Neural cell (in vitro differentiated cells): ENCODE measurements around the gene RAB3IL1. TPM values are rescaled to one million over a fixed set of nuclear protein-coding genes. Genes with fewer than 3 reads are reported as not detected.

Source experiments
- H2AFZ ChIP-seq: fragments of 200-600, 300-800 bp; sonication (generic), shearing (Covaris generic); 2 replicates; pipeline ENCODE4 v1.6.0; 2014; ENCODE audit warnings: low read depth, mild to moderate bottlenecking, antibody characterized with exemption, low read length, moderate library complexity
- H3F3A ChIP-seq: fragments of 200-600 bp; shearing (Covaris generic); 2 replicates; pipeline ENCODE4 v1.6.1; 2016; ENCODE audit warnings: mild to moderate bottlenecking, moderate library complexity, mixed read lengths, antibody characterized with exemption, low read length; ENCODE audit not compliant: insufficient read depth, poor library complexity, severe bottlenecking
- H3K27ac ChIP-seq: fragments of 200-600, 300-800 bp; sonication (generic), shearing (Covaris generic); 2 replicates; pipeline ENCODE4 v1.5.1; 2014; ENCODE audit warnings: mild to moderate bottlenecking, low read length, moderate library complexity
- H3K27me3 ChIP-seq: fragments of 300-800, 200-600 bp; sonication (generic), shearing (Covaris generic); 2 replicates; pipeline ENCODE4 v1.6.0; 2014; ENCODE audit warnings: mild to moderate bottlenecking, low read depth, low read length, moderate library complexity; ENCODE audit not compliant: insufficient read depth
- H3K36me3 ChIP-seq: fragments of 300-800, 200-600 bp; sonication (generic), shearing (Covaris generic); 2 replicates; pipeline ENCODE4 v1.5.1; 2014; ENCODE audit warnings: mild to moderate bottlenecking, antibody characterized with exemption, low read length, moderate library complexity; ENCODE audit not compliant: insufficient read depth
- H3K4me2 ChIP-seq: fragments of 300-800, 200-600 bp; sonication (generic), shearing (Covaris generic); 2 replicates; pipeline ENCODE4 v1.6.0; 2014; ENCODE audit warnings: mild to moderate bottlenecking, low read length
- H3K4me3 ChIP-seq: fragments of 300-800, 200-600 bp; sonication (generic), shearing (Covaris generic); 2 replicates; pipeline ENCODE4 v1.5.1; 2014; ENCODE audit warnings: mild to moderate bottlenecking, low read length, moderate library complexity
- H3K79me2 ChIP-seq: fragments of 200-600 bp; shearing (Covaris generic); replicated peaks from 2 replicates; pipeline ENCODE4 v1.6.0; 2014; ENCODE audit warnings: mild to moderate bottlenecking, low read length, moderate library complexity; ENCODE audit not compliant: insufficient read depth
- H3K9ac ChIP-seq: fragments of 300-800, 200-600 bp; sonication (generic), shearing (Covaris generic); 2 replicates; pipeline ENCODE4 v1.6.1; 2016; ENCODE audit warnings: mild to moderate bottlenecking, low read length, mixed read lengths
- H3K9me2 ChIP-seq: fragments of 200-600 bp; shearing (Covaris generic); 2 replicates; pipeline ENCODE4 v1.6.1; 2016; ENCODE audit warnings: mild to moderate bottlenecking, low read length, mixed read lengths; ENCODE audit not compliant: insufficient read depth
- H3K9me3 ChIP-seq: fragments of 200-600, 300-800 bp; sonication (generic), shearing (Covaris generic); 2 replicates; pipeline ENCODE4 v1.6.1; 2016; ENCODE audit warnings: mild to moderate bottlenecking, mixed run types, low read length, moderate library complexity, mixed read lengths
- H4K20me1 ChIP-seq: fragments of 200-600 bp; shearing (Covaris generic); 2 replicates; pipeline ENCODE4 v1.6.1; 2016; ENCODE audit warnings: mild to moderate bottlenecking, mixed run types; ENCODE audit not compliant: insufficient read depth
- CTCF ChIP-seq: fragments of 450-650 bp; IDR thresholded peaks from 2 replicates; pipeline ENCODE4 v1.5.1; 2014; ENCODE audit warnings: antibody characterized with exemption, mild to moderate bottlenecking, moderate library complexity; ENCODE audit not compliant: poor library complexity, severe bottlenecking
- EP300 ChIP-seq: fragments of 450-650 bp; conservative IDR thresholded peaks from 2 replicates; pipeline ENCODE4 v1.6.1; 2014; ENCODE audit warnings: antibody characterized with exemption, mild to moderate bottlenecking, moderate library complexity; ENCODE audit not compliant: poor library complexity, severe bottlenecking
- EZH2 ChIP-seq: fragments of 200-600, 300-800 bp; shearing (Covaris generic), sonication (generic); IDR thresholded peaks from 2 replicates; pipeline ENCODE4 v1.6.1; 2014; ENCODE audit warnings: antibody characterized with exemption, low read length, borderline replicate concordance, mild to moderate bottlenecking; ENCODE audit not compliant: insufficient read depth, poor library complexity, severe bottlenecking
- MXI1 ChIP-seq: fragments of 450-650 bp; conservative IDR thresholded peaks from 2 replicates; pipeline ENCODE4 v1.6.1; 2014; ENCODE audit warnings: antibody characterized with exemption, mild to moderate bottlenecking; ENCODE audit not compliant: poor library complexity, severe bottlenecking
- POLR2AphosphoS5 ChIP-seq: IDR thresholded peaks from 2 replicates; pipeline ENCODE4 v1.6.1; 2012
- RAD21 ChIP-seq: fragments of 450-650 bp; conservative IDR thresholded peaks from 2 replicates; pipeline ENCODE4 v1.6.1; 2014; ENCODE audit warnings: antibody characterized with exemption, mild to moderate bottlenecking, moderate library complexity
- REST ChIP-seq: IDR thresholded peaks from 2 replicates; pipeline ENCODE4 v1.6.1; 2012; ENCODE audit warnings: borderline replicate concordance
- SMC3 ChIP-seq: fragments of 450-650 bp; conservative IDR thresholded peaks from 2 replicates; pipeline ENCODE4 v1.6.1; 2014; ENCODE audit warnings: antibody characterized with exemption, mild to moderate bottlenecking, moderate library complexity; ENCODE audit not compliant: poor library complexity
- TAF1 ChIP-seq: IDR thresholded peaks from 2 replicates; pipeline ENCODE4 v1.6.1; 2012; ENCODE audit warnings: low read depth
- polyA plus RNA-seq: library from polyadenylated mRNA; depleted of rRNA; stranded (reverse); fragments of >200 nt; gene quantifications from 2 replicates; pipeline ENCODE4 v1.2.3, GENCODE V29; 2014

The RAB3IL1 gene
- polyA plus RNA-seq, 1 donor from 2014 or later: 1.6 TPM

GRCh38 chr11:61948505-61948904, 31.1 kb upstream of the RAB3IL1 start:
- H3K36me3 ChIP-seq: no peaks in the 10 kb centered on the region
- peak overlapping the region; percentile 45 for H3K4me3 ChIP-seq
- peak overlapping the region; percentile 57 for H3K4me2 ChIP-seq
- peak overlapping the region; percentile 65 for H3K9ac ChIP-seq
- H3K9me3 ChIP-seq: no peaks in the 10 kb centered on the region
- no peaks in the 10 kb centered on the region for H3K27me3 ChIP-seq
- H3K27ac ChIP-seq: peak overlapping the region; percentile 95
- no peaks in the 10 kb centered on the region for H4K20me1 ChIP-seq
- no peaks in the 10 kb centered on the region for H3K79me2 ChIP-seq
- no peaks in the 10 kb centered on the region for H3F3A ChIP-seq
- no peak overlapping the region for H2AFZ ChIP-seq
- TF ChIP-seq EZH2: no peak
- no peak for TF ChIP-seq POLR2AphosphoS5
- no peak for TF ChIP-seq EP300
- TF ChIP-seq TAF1: no peak
- H3K9me2 ChIP-seq: no peaks in the 10 kb centered on the region

- Histone ChIP-seq H3K9me3 (no peaks in the 10 kb centered on the region), H4K20me1 (no peaks in the 10 kb centered on the region), H3K4me2 (no peak overlapping the region), H3K79me2 (no peaks in the 10 kb centered on the region), H3K36me3 (no peaks in the 10 kb centered on the region), H3K27me3 (no peaks in the 10 kb centered on the region), H3F3A (no peaks in the 10 kb centered on the region), H3K4me3 (no peak overlapping the region), H3K9ac (no peak overlapping the region), H3K27ac (no peak overlapping the region), H2AFZ (no peak overlapping the region), H3K9me2 (no peaks in the 10 kb centered on the region)
- TF ChIP-seq POLR2AphosphoS5 (no peak), RAD21 (peak; percentile 88), EZH2 (no peak), CTCF (peak; percentile 90), SMC3 (peak; percentile 88), MXI1 (peak; percentile 21), REST (no peak)
Observed at GRCh38 chr11:61947486-61948210, 30.3 kb upstream of the RAB3IL1 start.
